Neuron (in vitro differentiated cells): ENCODE results near the gene MLIP.
A peak's percentile ranks its signal among the peaks of the same experiment; 100 is the strongest.
"Not testable (repeated sequence)": the region's sequence is repeated elsewhere in the genome, so short reads cannot be mapped to it uniquely, and the experiment has no call there.

Experiments used
- H2AFZ ChIP-seq: one replicate; pipeline ENCODE4 v1.6.1; 2013; ENCODE audit warnings: low read depth, mild to moderate bottlenecking, inconsistent platforms, low read length, moderate library complexity
- H3K27me3 ChIP-seq: one replicate; pipeline ENCODE4 v1.6.1; 2013; ENCODE audit warnings: low read length; ENCODE audit not compliant: insufficient read depth
- H3K36me3 ChIP-seq: one replicate; pipeline ENCODE4 v1.6.1; 2013; ENCODE audit warnings: low read length; ENCODE audit not compliant: insufficient read depth
- H3K4me1 ChIP-seq: one replicate; pipeline ENCODE4 v1.6.1; 2013; ENCODE audit warnings: low read length; ENCODE audit not compliant: insufficient read depth
- H3K4me3 ChIP-seq: 2 replicates; pipeline ENCODE4 v1.5.1; 2013; ENCODE audit warnings: mild to moderate bottlenecking, low read length, moderate library complexity
- H3K9me3 ChIP-seq: one replicate; pipeline ENCODE4 v1.6.1; 2013; ENCODE audit warnings: low read length

Gene MLIP

GRCh38 chr6:54191461-54191860 lies 80.2 kb downstream of the MLIP start:
- H3K36me3 ChIP-seq, result no peaks in the 10 kb centered on the region
- H2AFZ ChIP-seq, result no peak overlapping the region
- H3K27me3 ChIP-seq, result no peaks in the 10 kb centered on the region
- no peak overlapping the region for H3K4me3 ChIP-seq
- H3K4me1 ChIP-seq, result peaks cover 10% of the 10 kb centered on the region
- H3K9me3 ChIP-seq, result no peaks in the 10 kb centered on the region

GRCh38 chr6:54192993-54193392 lies 81.8 kb downstream of the MLIP start:
- H3K27me3 ChIP-seq, result no peaks in the 10 kb centered on the region
- peak overlapping the region; percentile 30 for H2AFZ ChIP-seq
- H3K4me3 ChIP-seq, result no peak overlapping the region
- no peaks in the 10 kb centered on the region for H3K9me3 ChIP-seq
- no peaks in the 10 kb centered on the region for H3K36me3 ChIP-seq
- peaks cover 10% of the 10 kb centered on the region for H3K4me1 ChIP-seq

- H3K36me3 ChIP-seq, result no peaks in the 10 kb centered on the region
- no peaks in the 10 kb centered on the region for H3K27me3 ChIP-seq
- H3K9me3 ChIP-seq, result no peaks in the 10 kb centered on the region
- H3K4me1 ChIP-seq, result peaks cover 10% of the 10 kb centered on the region
- H3K4me3 ChIP-seq, result no peak overlapping the region
- peak overlapping the region; percentile 30 for H2AFZ ChIP-seq
Observed at GRCh38 chr6:54193560-54193959, 82.3 kb downstream of the MLIP start.

GRCh38 chr6:54194067-54194466 lies 82.8 kb downstream of the MLIP start:
- H3K4me3 ChIP-seq, result no peak overlapping the region
- no peaks in the 10 kb centered on the region for H3K36me3 ChIP-seq
- H3K9me3 ChIP-seq, result no peaks in the 10 kb centered on the region
- no peaks in the 10 kb centered on the region for H3K27me3 ChIP-seq
- peaks cover 10% of the 10 kb centered on the region for H3K4me1 ChIP-seq
- H2AFZ ChIP-seq, result peak overlapping the region; percentile 30

- Histone ChIP-seq H3K36me3 (no peaks in the 10 kb centered on the region), H2AFZ (no peak overlapping the region), H3K4me3 (no peak overlapping the region), H3K4me1 (peaks cover 10% of the 10 kb centered on the region), H3K27me3 (no peaks in the 10 kb centered on the region), H3K9me3 (no peaks in the 10 kb centered on the region)
Observed at GRCh38 chr6:54195637-54196036, 84.4 kb downstream of the MLIP start.

- Histone ChIP-seq H3K27me3 (no peaks in the 10 kb centered on the region), H3K9me3 (no peaks in the 10 kb centered on the region), H3K36me3 (no peaks in the 10 kb centered on the region), H3K4me3 (no peak overlapping the region), H3K4me1 (peaks cover 10% of the 10 kb centered on the region), H2AFZ (no peak overlapping the region)
Observed at GRCh38 chr6:54196905-54197304, 85.7 kb downstream of the MLIP start.

- Histone ChIP-seq H3K4me1 (peaks cover 10% of the 10 kb centered on the region), H3K9me3 (no peaks in the 10 kb centered on the region), H2AFZ (no peak overlapping the region), H3K4me3 (no peak overlapping the region), H3K27me3 (no peaks in the 10 kb centered on the region), H3K36me3 (no peaks in the 10 kb centered on the region)
Observed at GRCh38 chr6:54198134-54198533, 86.9 kb downstream of the MLIP start.

GRCh38 chr6:54203474-54204035 lies 92.3 kb downstream of the MLIP start:
- not testable (repeated sequence) for H3K36me3 ChIP-seq, H2AFZ ChIP-seq, H3K27me3 ChIP-seq, H3K9me3 ChIP-seq, H3K4me1 ChIP-seq, H3K4me3 ChIP-seq

GRCh38 chr6:54204921-54205591 lies 93.8 kb downstream of the MLIP start:
- no peaks in the 10 kb centered on the region for H3K27me3 ChIP-seq
- H3K36me3 ChIP-seq, result no peaks in the 10 kb centered on the region
- no peak overlapping the region for H3K4me3 ChIP-seq
- no peaks in the 10 kb centered on the region for H3K4me1 ChIP-seq
- no peak overlapping the region for H2AFZ ChIP-seq
- no peaks in the 10 kb centered on the region for H3K9me3 ChIP-seq

GRCh38 chr6:54206510-54206909 lies 95.3 kb downstream of the MLIP start:
- Histone ChIP-seq H3K27me3 (no peaks in the 10 kb centered on the region), H3K4me1 (no peaks in the 10 kb centered on the region), H3K36me3 (no peaks in the 10 kb centered on the region), H2AFZ (no peak overlapping the region), H3K9me3 (no peaks in the 10 kb centered on the region), H3K4me3 (no peak overlapping the region)

- H2AFZ ChIP-seq, H3K9me3 ChIP-seq, H3K36me3 ChIP-seq, H3K4me3 ChIP-seq, H3K27me3 ChIP-seq, H3K4me1 ChIP-seq: not testable (repeated sequence)
Observed at GRCh38 chr6:54209983-54210382, 98.7 kb downstream of the MLIP start.

- H2AFZ ChIP-seq, result no peak overlapping the region
- no peaks in the 10 kb centered on the region for H3K9me3 ChIP-seq
- no peaks in the 10 kb centered on the region for H3K27me3 ChIP-seq
- no peak overlapping the region for H3K4me3 ChIP-seq
- H3K36me3 ChIP-seq, result no peaks in the 10 kb centered on the region
- H3K4me1 ChIP-seq, result no peaks in the 10 kb centered on the region
Observed at GRCh38 chr6:54214286-54214685, 103.0 kb downstream of the MLIP start.

GRCh38 chr6:54216336-54216735 lies 105.1 kb downstream of the MLIP start:
- no peaks in the 10 kb centered on the region for H3K27me3 ChIP-seq
- no peak overlapping the region for H2AFZ ChIP-seq

GRCh38 chr6:54217018-54217417 lies 105.8 kb downstream of the MLIP start:
- no peaks in the 10 kb centered on the region for H3K4me1 ChIP-seq
- H3K9me3 ChIP-seq, result no peaks in the 10 kb centered on the region
- no peaks in the 10 kb centered on the region for H3K27me3 ChIP-seq
- H3K36me3 ChIP-seq, result no peaks in the 10 kb centered on the region
- no peak overlapping the region for H2AFZ ChIP-seq
- H3K4me3 ChIP-seq, result no peak overlapping the region

More at GRCh38 chr6:54216336-54216735, 105.1 kb downstream of the MLIP start:
- H3K9me3 ChIP-seq, result no peaks in the 10 kb centered on the region
- no peaks in the 10 kb centered on the region for H3K4me1 ChIP-seq
- no peak overlapping the region for H3K4me3 ChIP-seq
- H3K36me3 ChIP-seq, result no peaks in the 10 kb centered on the region
